SU-DHL-6 (cell line): ENCODE results near the gene ZSCAN10.

Source experiments
- H2AFZ ChIP-seq: fragments of 200-600 bp; sonication (generic); 2 replicates; pipeline ENCODE4 v1.6.1; 2014; ENCODE audit warnings: low read depth, mild to moderate bottlenecking, moderate library complexity, mixed read lengths, antibody characterized with exemption, low read length; ENCODE audit not compliant: severe bottlenecking
- H3F3A ChIP-seq: fragments of 200-600 bp; shearing (Covaris generic); 2 replicates; pipeline ENCODE4 v1.6.0; 2016; ENCODE audit warnings: antibody characterized with exemption, mild to moderate bottlenecking; ENCODE audit not compliant: insufficient read depth
- H3K27ac ChIP-seq: fragments of 200-600 bp; sonication (generic); 2 replicates; pipeline ENCODE4 v1.5.1; 2016; ENCODE audit warnings: low read depth, mild to moderate bottlenecking, low read length, moderate library complexity, mixed read lengths
- H3K27me3 ChIP-seq: fragments of 200-600 bp; sonication (generic), shearing (Covaris generic); 2 replicates; pipeline ENCODE4 v1.6.0; 2014; ENCODE audit warnings: mild to moderate bottlenecking, low read length
- H3K36me3 ChIP-seq: fragments of 200-600 bp; sonication (generic); 2 replicates; pipeline ENCODE4 v1.6.1; 2014; ENCODE audit warnings: mild to moderate bottlenecking, low read length, mixed read lengths
- H3K4me2 ChIP-seq: fragments of 300-600, 200-600 bp; shearing (Covaris generic), sonication (generic); 2 replicates; pipeline ENCODE4 v1.6.0; 2014; ENCODE audit warnings: low read length, low read depth, mild to moderate bottlenecking; ENCODE audit not compliant: poor library complexity, severe bottlenecking
- H3K4me3 ChIP-seq: fragments of 200-600 bp; sonication (generic); 2 replicates; pipeline ENCODE4 v1.5.1; 2014; ENCODE audit warnings: antibody characterized with exemption, low read length, mild to moderate bottlenecking, mixed read lengths; ENCODE audit not compliant: insufficient read depth, poor library complexity, severe bottlenecking
- H3K79me2 ChIP-seq: fragments of 200-600 bp; sonication (generic); 2 replicates; pipeline ENCODE4 v1.6.1; 2014; ENCODE audit warnings: mild to moderate bottlenecking, low read length, moderate library complexity; ENCODE audit not compliant: insufficient read depth
- H3K9ac ChIP-seq: fragments of 200-600 bp; sonication (generic); 2 replicates; pipeline ENCODE4 v1.7.0; 2014; ENCODE audit warnings: mild to moderate bottlenecking, low read length
- H3K9me2 ChIP-seq: fragments of 200-600 bp; sonication (generic); replicated peaks from 2 replicates; pipeline ENCODE4 v1.6.1; 2014; ENCODE audit warnings: low read length; ENCODE audit not compliant: insufficient read depth
- H3K9me3 ChIP-seq: fragments of 200-600 bp; sonication (generic); 2 replicates; pipeline ENCODE4 v1.6.1; 2014; ENCODE audit warnings: low read length, mixed read lengths; ENCODE audit not compliant: insufficient read depth
- H4K20me1 ChIP-seq: fragments of 200-600 bp; sonication (generic); 2 replicates; pipeline ENCODE4 v1.6.1; 2014; ENCODE audit warnings: low read depth, mild to moderate bottlenecking, antibody characterized with exemption, low read length, moderate library complexity, mixed read lengths
- EZH2phosphoT487 ChIP-seq: fragments of 200-600 bp; sonication (generic), shearing (Covaris generic); conservative IDR thresholded peaks from 2 replicates; pipeline ENCODE4 v1.6.1; 2018; ENCODE audit warnings: mild to moderate bottlenecking, antibody characterized with exemption, low read length, moderate library complexity, mixed read lengths
- TF ChIP-seq, protein P1 (sequence below): fragments of 200-600 bp; sonication (generic); IDR thresholded peaks from one replicate; pipeline ENCODE4 v1.5.1; 2017; ENCODE audit warnings: antibody characterized with exemption, mild to moderate bottlenecking, low read length, moderate library complexity; ENCODE audit not compliant: insufficient read depth, poor library complexity, severe bottlenecking

Gene ZSCAN10

DNA sequence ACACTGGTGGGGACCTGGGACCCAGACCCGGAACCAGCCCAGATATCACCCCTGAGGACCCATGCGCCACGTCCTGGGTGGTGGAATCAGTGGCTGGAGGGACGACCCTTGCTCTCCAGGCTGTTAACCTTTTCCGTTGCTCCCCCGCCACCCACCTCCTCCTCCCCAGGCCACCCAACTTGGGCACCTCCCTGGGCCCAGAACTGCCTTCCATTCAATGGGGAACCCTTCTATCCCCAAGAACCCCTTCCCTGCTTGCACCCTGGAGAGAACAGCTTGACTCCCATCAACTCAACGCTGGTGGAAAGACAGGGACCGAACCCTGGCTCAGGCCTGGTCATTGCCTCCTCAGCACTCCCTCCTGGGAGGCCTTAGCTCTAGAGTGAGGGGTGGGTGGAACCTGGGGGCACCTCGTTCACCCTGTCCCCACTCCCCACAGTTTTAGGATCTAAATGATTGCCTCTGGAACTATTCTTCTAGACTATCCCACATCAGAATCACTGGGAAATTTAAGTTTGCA is 39.3 kb downstream of the ZSCAN10 start:
- Histone ChIP-seq H3K9me3 (no peaks in the 10 kb centered on the region), H3K27me3 (no peaks in the 10 kb centered on the region), H3K9me2 (no peaks in the 10 kb centered on the region), H2AFZ (peak overlapping the region; percentile 49), H4K20me1 (no peaks in the 10 kb centered on the region), H3K4me3 (peak overlapping the region; percentile 35), H3K9ac (peak overlapping the region; percentile 96), H3F3A (0 out of 2 replicates have a peak, but pooled peaks cover 4% of the 10 kb centered on the region), H3K36me3 (no peaks in the 10 kb centered on the region), H3K4me2 (peak overlapping the region; percentile 57), H3K79me2 (no peaks in the 10 kb centered on the region), H3K27ac (no peak overlapping the region)
- TF ChIP-seq, protein P1, sequence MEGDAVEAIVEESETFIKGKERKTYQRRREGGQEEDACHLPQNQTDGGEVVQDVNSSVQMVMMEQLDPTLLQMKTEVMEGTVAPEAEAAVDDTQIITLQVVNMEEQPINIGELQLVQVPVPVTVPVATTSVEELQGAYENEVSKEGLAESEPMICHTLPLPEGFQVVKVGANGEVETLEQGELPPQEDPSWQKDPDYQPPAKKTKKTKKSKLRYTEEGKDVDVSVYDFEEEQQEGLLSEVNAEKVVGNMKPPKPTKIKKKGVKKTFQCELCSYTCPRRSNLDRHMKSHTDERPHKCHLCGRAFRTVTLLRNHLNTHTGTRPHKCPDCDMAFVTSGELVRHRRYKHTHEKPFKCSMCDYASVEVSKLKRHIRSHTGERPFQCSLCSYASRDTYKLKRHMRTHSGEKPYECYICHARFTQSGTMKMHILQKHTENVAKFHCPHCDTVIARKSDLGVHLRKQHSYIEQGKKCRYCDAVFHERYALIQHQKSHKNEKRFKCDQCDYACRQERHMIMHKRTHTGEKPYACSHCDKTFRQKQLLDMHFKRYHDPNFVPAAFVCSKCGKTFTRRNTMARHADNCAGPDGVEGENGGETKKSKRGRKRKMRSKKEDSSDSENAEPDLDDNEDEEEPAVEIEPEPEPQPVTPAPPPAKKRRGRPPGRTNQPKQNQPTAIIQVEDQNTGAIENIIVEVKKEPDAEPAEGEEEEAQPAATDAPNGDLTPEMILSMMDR: no peak
- TF ChIP-seq EZH2phosphoT487: no peak

DNA sequence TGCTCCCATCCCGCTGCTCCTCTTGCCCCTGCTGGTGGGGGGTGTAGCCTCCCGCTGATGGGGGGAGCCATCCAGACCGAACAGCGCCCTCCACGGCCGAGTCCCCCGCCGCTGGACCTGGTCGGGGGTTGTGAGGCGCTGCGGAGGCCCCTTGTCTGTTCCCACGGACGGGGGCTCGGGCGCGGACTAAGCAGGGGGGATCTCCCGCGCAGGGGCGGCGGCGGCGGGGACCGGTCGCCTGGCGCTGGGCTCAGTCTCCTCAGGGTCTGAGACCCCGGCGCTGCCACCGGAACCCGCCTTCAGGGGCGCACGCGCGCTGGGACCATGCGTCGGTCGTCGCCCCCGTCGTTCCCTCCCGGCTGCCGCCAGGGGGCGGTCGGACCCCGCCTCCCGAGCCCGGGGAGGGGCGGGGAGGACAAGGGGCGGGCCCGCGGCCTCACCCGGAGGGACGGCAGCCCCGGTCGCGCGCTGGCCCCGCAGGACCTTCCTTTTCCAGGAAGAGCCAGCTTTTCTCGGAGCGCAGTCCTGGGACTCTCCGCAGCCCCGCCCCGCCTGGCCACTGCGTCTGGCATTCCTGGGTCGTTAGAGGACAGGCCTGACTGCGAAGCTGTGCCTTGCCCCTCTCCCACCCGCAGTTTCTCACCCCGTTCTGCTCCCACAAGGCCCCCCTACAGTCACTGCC is 39.9 kb downstream of the ZSCAN10 start:
- H3K79me2 ChIP-seq: no peaks in the 10 kb centered on the region
- peak overlapping the region; percentile 96 for H3K9ac ChIP-seq
- H3F3A ChIP-seq: 0 out of 2 replicates have a peak, but pooled peaks cover 4% of the 10 kb centered on the region
- no peaks in the 10 kb centered on the region for H4K20me1 ChIP-seq
- no peaks in the 10 kb centered on the region for H3K9me3 ChIP-seq
- H3K4me2 ChIP-seq: peak overlapping the region; percentile 57
- H3K27me3 ChIP-seq: no peaks in the 10 kb centered on the region
- H3K27ac ChIP-seq: peak overlapping the region; percentile 49; the same call in 1 of the 2 replicates
- no peaks in the 10 kb centered on the region for H3K9me2 ChIP-seq
- H3K36me3 ChIP-seq: no peaks in the 10 kb centered on the region
- peak overlapping the region; percentile 49 for H2AFZ ChIP-seq
- H3K4me3 ChIP-seq: peak overlapping the region; percentile 81
- TF ChIP-seq, protein P1: peak; percentile 67
- TF ChIP-seq EZH2phosphoT487: no peak

DNA sequence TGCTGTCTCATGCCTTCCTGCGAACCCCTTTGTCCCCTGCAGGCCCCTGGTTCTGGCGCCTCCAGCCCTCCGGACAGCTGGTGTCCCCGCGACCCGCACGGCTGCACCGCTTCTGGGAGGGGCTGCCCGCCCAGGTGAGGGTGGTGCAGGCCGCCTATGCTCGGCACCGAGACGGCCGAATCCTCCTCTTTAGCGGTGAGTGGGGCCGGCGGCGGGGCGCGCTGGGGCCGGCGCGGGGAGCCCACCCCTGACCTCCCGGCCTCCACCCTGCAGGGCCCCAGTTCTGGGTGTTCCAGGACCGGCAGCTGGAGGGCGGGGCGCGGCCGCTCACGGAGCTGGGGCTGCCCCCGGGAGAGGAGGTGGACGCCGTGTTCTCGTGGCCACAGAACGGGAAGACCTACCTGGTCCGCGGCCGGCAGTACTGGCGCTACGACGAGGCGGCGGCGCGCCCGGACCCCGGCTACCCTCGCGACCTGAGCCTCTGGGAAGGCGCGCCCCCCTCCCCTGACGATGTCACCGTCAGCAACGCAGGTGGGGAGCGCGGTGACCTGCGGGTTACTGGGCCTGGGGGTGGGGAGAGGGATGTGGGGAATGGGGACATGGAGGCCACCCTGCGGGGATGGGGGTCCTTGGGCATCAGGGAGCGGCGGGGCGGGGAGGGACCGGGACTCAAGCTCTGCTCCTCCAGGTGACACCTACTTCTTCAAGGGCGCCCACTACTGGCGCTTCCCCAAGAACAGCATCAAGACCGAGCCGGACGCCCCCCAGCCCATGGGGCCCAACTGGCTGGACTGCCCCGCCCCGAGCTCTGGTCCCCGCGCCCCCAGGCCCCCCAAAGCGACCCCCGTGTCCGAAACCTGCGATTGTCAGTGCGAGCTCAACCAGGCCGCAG is 40.7 kb downstream of the ZSCAN10 start:
- Histone ChIP-seq H3K36me3 (no peaks in the 10 kb centered on the region), H3K9ac (peak overlapping the region; percentile 96), H3K27me3 (no peaks in the 10 kb centered on the region), H3K9me2 (no peaks in the 10 kb centered on the region), H4K20me1 (no peaks in the 10 kb centered on the region), H3K4me3 (peak overlapping the region; percentile 81), H3K9me3 (no peaks in the 10 kb centered on the region), H2AFZ (peak overlapping the region; percentile 49), H3F3A (0 out of 2 replicates have a peak, but pooled peaks cover 4% of the 10 kb centered on the region), H3K79me2 (no peaks in the 10 kb centered on the region), H3K4me2 (peak overlapping the region; percentile 57), H3K27ac (peak overlapping the region; percentile 49; the same call in 1 of the 2 replicates)
- no peak for TF ChIP-seq EZH2phosphoT487
- TF ChIP-seq, protein P1: no peak
